GM03348 (cell line): ENCODE results near the gene BASP1.
"Not testable (repeated sequence)": the region's sequence is repeated elsewhere in the genome, so short reads cannot be mapped to it uniquely, and the experiment has no call there.

Experiments used
- DNase-seq: peaks from one replicate; pipeline ENCODE4 v3.0.0; 2012; ENCODE audit warnings: low spot score

BASP1 gene

DNA sequence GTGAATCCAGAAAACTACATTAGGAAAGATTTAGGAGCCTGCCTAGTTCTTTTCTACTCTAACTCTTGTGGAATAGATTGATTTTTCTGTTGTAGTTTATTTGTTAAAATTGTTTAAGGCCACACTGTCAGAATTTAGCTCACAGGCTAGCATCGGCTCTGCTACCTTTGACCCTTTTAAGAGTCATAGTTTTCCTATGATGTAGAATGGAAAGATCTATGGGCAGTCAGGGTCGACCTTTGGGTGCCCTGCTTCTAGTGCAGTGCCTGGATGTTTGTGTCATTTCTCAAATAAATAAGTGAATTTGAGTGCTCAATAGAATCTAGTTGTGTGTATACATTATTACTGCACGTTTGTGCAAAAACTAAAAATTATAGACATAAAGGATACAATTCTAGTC lies 38.7 kb downstream of the BASP1 start:
- DNase-seq = no peak

DNA sequence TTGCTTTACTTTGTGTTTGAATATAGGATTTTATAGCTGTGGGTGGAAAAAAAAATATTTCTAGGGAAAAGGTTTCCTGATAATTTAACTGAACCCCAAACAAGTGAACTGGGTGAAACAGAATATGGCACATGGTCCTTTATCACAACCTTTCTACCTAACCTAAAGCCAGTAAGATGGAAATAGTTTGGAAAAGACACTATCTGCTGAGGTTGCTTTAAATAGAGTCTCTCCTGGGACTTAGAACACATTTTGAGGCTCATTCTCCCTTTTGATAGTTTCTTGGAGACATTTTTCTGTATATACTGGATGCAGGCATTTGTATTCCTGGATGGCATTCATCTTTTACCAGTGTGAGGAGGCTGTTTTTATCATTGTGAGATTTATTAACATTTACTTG lies 39.4 kb downstream of the BASP1 start:
- DNase-seq = no peak

DNA sequence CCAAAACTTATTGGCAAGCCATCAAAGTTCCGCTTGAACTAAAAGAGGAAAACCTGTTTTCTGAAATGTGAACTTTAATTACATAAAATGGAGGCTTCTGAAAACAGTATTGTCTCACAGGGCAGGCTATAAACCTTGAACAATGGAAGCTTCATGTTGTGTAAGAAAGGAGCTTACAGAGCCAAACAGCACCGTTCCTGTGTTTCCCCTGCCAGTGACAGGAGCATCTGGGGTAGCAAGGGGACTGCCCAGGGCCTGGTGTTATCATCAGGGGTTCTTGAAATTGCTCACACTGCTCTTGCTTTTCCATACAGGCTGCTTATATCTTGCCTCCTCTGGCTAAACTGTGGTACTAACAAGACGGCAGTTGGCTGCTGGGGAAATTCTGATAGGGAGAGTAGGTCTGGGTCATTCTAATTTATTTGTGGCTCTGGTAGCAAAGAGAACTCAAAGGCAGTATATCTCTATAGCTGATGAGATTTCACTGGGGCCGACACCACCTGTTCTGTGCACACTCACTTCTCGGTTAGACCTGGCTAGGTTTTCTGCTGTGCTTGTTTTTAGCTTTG lies 40.4 kb downstream of the BASP1 start:
- no peak for DNase-seq

DNA sequence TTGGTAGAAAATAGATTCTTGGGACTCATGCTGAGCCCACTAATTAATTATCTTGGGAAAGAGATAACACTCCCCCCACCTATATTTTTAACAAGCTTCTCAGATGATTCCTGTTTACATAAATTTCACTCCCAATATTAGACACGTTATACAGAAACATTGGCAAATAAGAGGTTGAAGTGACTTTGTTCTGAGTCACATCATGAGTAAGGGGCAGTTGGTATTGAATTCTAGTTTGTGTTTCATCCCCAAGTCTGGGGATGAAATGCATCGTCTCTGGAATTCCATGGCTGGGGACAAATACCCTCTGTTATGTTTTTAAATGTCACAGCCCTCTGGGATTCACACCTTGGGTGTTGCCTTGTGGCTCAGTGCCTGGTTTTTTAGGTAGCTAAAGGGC lies 41.0 kb downstream of the BASP1 start:
- peak; percentile 22 for DNase-seq

DNA sequence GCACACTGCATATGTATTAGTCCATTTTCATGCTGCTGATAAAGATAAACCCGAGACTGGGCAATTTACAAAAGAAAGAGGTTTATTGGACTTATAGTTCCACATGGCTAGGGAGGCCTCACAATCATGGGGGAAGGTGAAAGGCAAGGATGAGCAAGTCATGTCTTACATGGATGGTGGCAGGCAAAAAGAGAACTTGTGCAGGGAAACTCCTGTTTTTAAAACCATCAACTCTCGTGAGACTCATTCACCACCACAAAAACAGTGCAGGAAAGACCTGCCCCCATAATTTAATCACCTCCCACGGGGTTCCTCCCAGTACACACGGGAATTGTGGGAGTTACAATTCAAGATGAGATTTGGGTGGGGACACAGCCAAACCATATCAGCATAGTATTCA lies 41.6 kb downstream of the BASP1 start:
- DNase-seq = not testable (repeated sequence)

DNA sequence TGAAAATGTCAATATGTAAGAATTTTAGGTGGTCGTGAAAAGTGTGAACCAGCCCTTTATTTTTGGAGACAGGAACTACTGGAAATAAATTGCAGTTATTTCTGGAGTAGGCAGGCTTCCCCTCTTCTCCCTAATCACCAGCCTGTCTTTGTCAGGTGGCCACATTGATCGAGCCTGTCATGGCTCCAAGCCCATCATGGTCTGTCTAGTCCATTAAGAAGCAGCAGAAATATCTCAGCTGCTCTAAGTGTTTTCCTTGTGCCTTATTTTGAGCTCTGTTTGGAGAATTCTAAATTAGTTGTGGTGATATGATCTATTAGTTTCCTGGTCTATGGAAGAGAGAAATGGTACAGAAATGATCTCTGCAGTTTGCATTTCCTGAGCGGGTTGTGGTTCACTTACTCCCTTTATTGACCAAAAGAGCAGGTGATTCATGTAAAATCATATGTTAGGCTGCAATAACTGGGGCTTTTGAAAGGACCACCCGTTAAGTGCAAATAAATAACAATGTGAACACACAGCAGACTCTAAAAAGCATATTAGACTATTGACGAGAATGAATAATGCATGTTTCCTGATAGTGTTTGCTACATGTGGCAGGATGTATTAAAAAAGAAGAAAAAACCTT lies 42.3 kb downstream of the BASP1 start:
- no peak for DNase-seq

DNA sequence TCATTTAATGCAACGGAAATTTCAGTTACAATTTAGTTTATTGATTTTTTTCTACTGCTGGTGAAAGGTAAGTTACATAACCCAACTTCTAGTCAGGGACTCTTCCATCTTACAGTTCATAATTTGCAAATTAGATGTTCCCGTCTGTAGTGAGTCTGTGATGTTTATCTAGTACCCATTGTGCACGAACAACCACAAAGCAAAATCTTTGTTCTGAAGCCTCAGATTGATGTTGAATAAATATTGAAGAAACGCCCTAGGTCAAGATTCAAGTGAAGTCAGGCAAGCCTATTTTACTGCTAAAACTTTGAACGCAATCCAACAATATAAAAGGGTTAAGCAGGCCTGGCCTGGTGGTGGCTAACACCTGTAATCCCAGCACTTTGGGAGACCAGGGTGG lies 43.1 kb downstream of the BASP1 start:
- no peak for DNase-seq

DNA sequence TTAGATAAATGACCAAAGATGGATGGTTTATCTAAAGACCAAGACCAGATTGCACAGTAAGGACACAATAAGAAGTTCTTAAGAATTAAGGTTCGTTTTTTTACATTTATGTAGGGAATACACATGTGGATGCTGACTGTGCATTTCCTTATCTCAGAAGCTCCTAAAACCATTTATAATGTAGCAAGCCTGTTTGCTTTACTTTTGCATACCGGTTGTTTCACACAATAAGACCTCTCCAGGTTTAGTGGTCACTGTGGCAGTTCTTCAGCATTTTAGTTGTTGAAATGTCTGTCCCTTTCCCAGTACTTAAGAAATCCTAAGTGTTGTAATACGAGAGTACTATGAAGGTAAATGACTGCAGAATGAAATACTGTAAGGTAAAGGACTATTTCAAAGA lies 43.6 kb downstream of the BASP1 start:
- DNase-seq = no peak

DNA sequence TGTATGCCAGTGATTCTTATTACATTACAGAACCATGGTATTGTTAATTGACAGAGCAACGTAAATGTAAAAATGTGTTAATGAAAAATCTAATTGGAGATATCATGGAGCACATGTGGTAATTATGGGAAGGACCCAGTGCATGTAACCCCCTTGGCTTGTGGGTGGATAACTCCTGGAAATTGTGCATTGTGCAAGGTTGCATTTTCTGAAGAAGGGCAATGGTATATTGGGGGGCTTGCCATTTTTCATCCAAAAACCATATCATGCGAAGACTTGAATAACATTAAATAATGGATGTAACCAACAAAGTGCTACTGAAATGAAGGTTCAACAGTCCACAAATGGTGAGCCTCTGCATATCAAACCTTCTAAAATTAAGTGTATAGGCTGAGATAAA lies 47.6 kb downstream of the BASP1 start:
- DNase-seq = no peak

DNA sequence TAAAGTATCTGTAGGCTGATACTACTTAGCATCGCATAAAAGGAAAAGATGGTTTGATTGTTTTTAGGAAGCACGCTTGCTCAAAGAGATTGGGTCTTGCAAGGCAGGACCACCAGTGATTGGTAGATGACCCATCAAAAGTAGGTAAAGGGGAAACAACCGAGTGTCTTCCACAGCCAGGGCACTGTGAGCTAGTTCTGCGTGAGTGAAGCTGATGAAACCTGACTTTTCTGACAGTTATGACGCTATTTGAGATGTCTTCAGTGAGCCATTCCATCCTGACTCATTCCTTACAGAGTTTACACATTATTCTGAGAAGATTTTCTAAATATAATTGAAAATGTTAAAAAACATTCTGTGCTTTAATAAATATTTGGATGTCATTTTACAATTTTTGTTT lies 49.7 kb downstream of the BASP1 start:
- no peak for DNase-seq

DNA sequence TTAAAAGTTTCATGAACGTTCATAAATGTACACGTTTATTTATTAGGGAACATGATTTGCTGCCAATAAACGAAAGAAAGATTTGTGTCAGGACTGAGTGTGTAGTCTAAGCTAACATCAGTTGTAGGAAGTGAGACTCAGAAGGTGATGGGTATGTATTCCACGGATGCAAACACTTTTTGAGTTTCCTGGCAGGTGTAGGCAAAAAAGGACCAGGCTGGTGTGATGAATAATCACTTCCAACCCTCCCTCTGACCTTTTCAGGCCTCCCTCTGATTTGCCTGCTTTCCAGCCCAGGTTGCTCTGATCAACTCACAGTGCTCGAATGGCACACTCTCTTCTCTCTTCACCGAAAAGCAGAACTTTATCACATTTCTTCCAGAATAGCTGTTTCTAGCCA lies 51.8 kb downstream of the BASP1 start:
- DNase-seq = no peak

DNA sequence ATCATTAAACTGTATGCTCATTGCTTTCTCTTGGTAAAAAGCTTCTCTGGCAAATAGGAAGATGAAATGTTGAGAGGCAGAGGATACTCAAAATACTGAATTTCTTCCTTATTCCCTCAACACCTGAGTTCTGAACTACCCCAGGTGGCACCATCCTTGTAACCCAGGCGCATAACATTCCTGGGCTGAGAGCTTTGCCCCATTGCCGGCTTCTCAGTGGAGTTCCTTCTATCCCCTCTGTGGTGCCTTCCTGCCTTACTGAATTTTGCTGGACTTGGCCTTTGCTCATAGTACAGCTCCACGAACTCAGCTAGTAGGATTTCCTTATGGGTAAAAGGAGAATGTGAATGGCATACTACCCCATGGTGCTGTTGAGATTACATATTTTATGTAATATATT lies 54.7 kb downstream of the BASP1 start:
- DNase-seq = no peak

DNA sequence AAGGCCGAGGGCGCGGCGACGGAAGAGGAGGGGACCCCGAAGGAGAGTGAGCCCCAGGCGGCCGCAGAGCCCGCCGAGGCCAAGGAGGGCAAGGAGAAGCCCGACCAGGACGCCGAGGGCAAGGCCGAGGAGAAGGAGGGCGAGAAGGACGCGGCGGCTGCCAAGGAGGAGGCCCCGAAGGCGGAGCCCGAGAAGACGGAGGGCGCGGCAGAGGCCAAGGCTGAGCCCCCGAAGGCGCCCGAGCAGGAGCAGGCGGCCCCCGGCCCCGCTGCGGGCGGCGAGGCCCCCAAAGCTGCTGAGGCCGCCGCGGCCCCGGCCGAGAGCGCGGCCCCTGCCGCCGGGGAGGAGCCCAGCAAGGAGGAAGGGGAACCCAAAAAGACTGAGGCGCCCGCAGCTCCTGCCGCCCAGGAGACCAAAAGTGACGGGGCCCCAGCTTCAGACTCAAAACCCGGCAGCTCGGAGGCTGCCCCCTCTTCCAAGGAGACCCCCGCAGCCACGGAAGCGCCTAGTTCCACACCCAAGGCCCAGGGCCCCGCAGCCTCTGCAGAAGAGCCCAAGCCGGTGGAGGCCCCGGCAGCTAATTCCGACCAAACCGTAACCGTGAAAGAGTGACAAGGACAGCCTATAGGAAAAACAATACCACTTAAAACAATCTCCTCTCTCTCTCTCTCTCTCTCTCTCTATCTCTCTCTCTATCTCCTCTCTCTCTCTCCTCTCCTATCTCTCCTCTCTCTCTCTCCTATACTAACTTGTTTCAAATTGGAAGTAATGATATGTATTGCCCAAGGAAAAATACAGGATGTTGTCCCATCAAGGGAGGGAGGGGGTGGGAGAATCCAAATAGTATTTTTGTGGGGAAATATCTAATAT lies 58.1 kb downstream of the BASP1 start:
- no peak for DNase-seq

DNA sequence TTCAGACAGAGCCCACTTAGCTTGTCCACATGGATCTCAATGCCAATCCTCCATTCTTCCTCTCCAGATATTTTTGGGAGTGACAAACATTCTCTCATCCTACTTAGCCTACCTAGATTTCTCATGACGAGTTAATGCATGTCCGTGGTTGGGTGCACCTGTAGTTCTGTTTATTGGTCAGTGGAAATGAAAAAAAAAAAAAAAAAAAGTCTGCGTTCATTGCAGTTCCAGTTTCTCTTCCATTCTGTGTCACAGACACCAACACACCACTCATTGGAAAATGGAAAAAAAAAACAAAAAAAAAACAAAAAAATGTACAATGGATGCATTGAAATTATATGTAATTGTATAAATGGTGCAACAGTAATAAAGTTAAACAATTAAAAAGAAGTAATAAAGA lies 59.0 kb downstream of the BASP1 start:
- DNase-seq = no peak

DNA sequence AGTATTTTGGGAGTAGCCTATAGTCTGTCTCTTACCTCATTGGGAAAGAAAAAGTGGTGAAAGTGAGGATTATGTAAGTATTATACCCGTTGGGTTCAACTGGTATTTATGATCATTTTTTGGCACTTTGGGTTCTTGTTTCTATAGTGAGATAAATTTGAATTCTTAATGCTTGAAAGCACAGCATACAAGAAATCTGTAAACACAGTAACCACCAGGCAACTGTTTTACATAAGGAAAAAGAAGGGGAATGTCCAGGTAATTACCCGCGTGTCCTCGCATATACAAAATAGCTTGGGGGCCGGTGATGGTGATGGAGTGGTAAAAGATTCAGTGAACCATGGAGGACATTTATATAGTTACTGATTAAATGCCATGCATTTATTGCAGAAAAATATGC lies 60.5 kb downstream of the BASP1 start:
- no peak for DNase-seq

DNA sequence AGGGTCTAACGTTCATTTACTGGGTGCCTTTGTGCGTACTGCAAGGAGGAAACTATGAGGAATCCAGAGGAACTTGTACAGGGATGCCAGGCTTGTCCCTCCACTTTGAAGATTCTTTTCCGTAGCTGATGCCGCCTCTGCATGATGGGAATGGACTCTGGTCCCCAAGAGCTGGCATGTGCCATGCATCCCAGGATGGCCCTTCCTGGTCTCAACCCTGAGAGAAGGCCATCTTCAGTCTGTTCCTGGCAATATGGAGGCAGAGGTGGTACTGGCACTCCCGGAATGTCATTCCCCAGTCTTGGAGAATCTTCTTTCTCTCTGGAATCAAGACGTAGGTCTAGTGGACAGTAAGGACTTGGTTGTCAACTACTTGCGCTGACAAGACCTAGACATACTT lies 61.5 kb downstream of the BASP1 start:
- DNase-seq = no peak

DNA sequence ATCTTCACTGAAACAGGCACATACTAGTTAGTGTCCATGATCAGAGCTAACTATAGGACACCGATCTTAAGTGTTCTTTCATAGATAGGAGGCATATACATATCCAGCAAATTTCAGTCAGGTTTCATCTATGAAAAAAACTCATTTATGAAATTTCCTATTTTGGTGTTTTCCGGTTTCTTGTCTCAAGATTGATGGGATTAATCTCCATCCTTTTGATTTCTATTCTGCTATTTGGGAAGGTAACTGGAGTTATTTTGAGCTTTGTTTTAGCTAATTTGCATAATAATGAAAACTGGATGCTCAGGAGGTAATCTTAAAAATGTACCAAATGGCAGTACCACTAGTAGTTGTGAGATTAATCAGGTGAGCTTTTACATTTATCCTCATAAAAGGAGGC lies 62.1 kb downstream of the BASP1 start:
- DNase-seq = no peak

DNA sequence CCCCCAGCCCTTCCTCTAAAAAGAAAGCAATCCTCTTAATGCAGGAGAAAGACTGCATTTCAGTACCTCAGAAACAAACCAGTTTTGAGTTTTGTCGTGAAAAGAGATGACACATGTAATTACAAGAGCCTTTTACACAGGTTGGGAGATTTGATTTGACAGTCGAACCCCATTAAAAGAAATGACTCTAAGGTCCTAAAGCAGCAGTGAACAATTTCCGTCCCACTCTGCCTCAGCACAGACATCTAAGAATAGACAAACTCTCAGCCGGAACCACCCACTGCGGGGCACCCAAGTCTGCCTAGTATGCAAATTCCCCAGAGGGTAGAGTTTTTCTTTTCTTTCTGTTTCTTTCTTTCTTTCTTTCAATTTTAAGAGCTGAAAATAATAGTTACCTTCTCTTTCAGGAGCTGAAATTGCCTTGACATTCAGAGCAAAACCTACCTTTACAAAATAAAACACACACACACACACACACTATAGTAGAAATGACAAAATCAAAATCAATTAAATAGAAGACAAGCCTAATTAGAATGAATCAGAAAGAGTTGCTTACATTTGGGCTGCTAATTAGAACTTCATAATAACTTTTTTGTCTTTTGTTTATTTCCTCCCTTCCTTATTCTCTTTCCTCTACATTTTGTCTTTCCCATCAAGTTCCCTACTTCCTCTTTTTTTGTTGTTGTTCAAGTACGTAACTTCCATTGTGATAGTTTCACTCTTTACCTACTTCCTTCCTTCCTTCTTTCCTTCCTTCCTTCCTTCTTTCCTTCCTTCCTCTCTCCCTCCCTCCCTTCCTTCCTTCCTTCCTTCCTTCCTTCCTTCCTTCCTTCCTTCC lies 65.1 kb downstream of the BASP1 start:
- no peak for DNase-seq

DNA sequence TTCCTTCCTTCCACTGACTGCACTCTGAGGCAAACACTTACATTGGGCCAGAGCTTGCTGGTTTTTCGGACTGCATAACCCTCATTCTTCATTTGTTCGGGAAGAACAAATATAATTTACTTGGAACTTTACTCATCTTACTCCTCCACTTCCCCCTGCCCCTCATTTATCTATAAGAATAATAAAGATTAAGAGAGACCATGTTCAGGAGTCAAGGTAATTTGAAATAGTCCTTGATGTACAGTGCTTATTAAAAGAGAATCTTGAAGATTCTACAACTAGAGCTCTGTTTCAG lies 65.6 kb downstream of the BASP1 start:
- no peak for DNase-seq

DNA sequence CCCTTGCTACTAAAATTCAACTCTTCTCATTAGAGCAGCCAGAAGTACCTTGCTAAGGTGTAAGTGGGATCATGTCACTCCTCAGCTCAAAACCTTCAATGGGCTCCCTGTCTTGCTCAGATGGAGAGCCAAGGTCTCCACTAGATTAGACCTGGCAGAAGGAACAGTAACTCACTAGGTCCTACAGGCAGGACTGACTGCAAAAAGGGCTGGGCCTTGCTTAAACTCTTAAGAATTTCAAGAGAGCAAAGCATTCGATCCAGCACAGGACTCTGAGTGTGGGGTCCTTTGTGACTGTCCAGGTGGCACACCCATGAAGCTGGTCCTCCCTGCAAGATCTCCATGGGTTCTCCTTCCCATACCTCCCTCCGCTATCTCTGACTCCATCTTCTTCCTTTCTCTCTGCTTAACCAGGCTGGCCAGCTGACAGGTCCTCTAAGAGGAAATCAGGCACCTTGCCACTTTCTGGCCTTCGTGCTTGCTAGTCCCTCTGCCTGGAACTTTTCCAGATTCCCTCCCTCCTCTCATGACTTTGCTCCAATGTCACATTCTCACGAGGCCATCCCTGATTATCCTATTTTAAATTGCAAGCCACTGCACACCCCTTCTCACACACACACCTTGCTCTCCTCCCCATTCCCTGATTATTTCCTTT lies 70.2 kb downstream of the BASP1 start:
- no peak for DNase-seq

DNA sequence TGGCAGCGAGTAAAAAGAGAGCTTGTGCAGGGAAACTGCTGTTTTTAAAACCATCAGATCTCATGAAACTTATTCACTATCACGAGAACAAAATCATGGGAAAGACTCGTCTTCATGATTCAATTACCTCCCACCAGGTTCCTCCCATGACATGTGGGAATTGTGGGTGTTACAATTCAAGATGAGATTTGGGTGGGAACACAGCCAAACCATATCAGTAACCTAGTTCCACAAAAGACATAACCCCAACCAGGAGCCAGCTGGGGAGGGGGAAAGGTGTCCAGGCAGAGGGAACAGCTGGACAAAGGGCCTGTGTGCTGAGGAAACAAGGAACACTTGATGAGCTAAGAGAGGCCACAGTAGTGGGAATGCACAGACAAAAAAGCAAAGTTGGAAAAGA lies 71.1 kb downstream of the BASP1 start:
- no peak for DNase-seq
